PC-9 (cell line): ENCODE results near the gene ZFHX2. TPM values are rescaled to one million over a fixed set of nuclear protein-coding genes. Genes with fewer than 3 reads are reported as not detected.

ENCODE experiments used
- BruUV-seq: library from RNA; stranded (reverse); fragments of 400-500 nt; replicated peaks from 2 replicates; lab custom pipeline; 2021; lab: Mats Ljungman, UMichigan
- CTCF ChIA-PET: fragments of 300-600 bp; sonication (Branson Sonifier 250); formaldehyde crosslinking; loops from one replicate; lab custom pipeline; 2022; ENCODE audit warnings: antibody characterized with exemption; lab: Charles Lee
- POLR2A ChIA-PET: fragments of 300-600 bp; sonication (Branson Sonifier 250); formaldehyde crosslinking; loops from one replicate; lab custom pipeline; 2022; ENCODE audit warnings: antibody characterized with exemption; ENCODE audit not compliant: unreplicated experiment; lab: Charles Lee
- DNase-seq, 2 experiments: peaks; one replicate each; pipeline versions ENCODE4 v3.0.0 to v3.0.0-alpha.2; 2015 to 2022; ENCODE audit warnings: mixed read lengths in 1 of 2
- H2AFZ ChIP-seq: fragments of 200-600 bp; sonication (generic); 2 replicates; pipeline ENCODE4 v1.8.1; 2017; ENCODE audit warnings: antibody characterized with exemption
- H3F3A ChIP-seq: fragments of 200-600 bp; sonication (generic); 2 replicates; pipeline ENCODE4 v1.8.1; 2017; ENCODE audit warnings: antibody characterized with exemption, mild to moderate bottlenecking, low read depth; ENCODE audit not compliant: insufficient read depth
- H3K27ac ChIP-seq: fragments of 200-600 bp; sonication (generic); 2 replicates; pipeline ENCODE4 v1.6.1; 2016; ENCODE audit warnings: mixed run types
- H3K27me3 ChIP-seq: fragments of 200-600 bp; sonication (generic); 2 replicates; pipeline ENCODE4 v1.6.1; 2016; ENCODE audit warnings: low read depth, mixed run types; ENCODE audit not compliant: insufficient read depth
- H3K36me3 ChIP-seq: fragments of 200-600 bp; sonication (generic); 2 replicates; pipeline ENCODE4 v1.6.1; 2016; ENCODE audit warnings: low read depth, mixed run types
- H3K4me1 ChIP-seq: fragments of 200-600 bp; sonication (generic); replicated peaks from 2 replicates; pipeline ENCODE4 v1.6.1; 2016; ENCODE audit warnings: mixed run types; ENCODE audit not compliant: insufficient read depth
- H3K4me2 ChIP-seq: fragments of 200-600 bp; sonication (generic); 2 replicates; pipeline ENCODE4 v1.6.1; 2017; ENCODE audit warnings: mixed run types
- H3K4me3 ChIP-seq: fragments of 200-600 bp; sonication (generic); 2 replicates; pipeline ENCODE4 v1.6.1; 2016; ENCODE audit warnings: mixed run types
- H3K79me2 ChIP-seq: fragments of 200-600 bp; sonication (generic); 2 replicates; pipeline ENCODE4 v1.6.1; 2017; ENCODE audit warnings: low read depth, mixed run types
- H3K9me2 ChIP-seq: fragments of 200-600 bp; sonication (generic); 2 replicates; pipeline ENCODE4 v1.8.1; 2017; ENCODE audit warnings: mild to moderate bottlenecking; ENCODE audit not compliant: insufficient read depth
- H3K9me3 ChIP-seq: fragments of 200-600 bp; sonication (generic); 2 replicates; pipeline ENCODE4 v1.8.1; 2016; ENCODE audit warnings: low read depth; ENCODE audit not compliant: insufficient read depth
- H4K20me1 ChIP-seq: fragments of 200-600 bp; sonication (generic); 2 replicates; pipeline ENCODE4 v1.8.1; 2017; ENCODE audit not compliant: insufficient read depth
- CTCF ChIP-seq: fragments of 200-600 bp; sonication (generic); conservative IDR thresholded peaks from 2 replicates; pipeline ENCODE4 v1.6.1; 2017; ENCODE audit warnings: mixed run types, antibody characterized with exemption, mild to moderate bottlenecking, moderate library complexity
- EZH2 ChIP-seq: fragments of 200-600 bp; sonication (generic); IDR thresholded peaks from 2 replicates; pipeline ENCODE4 v1.8.0; 2017; ENCODE audit warnings: antibody characterized with exemption, low read depth
- intact Hi-C: fragments of 100-400 bp; cut with micrococcal nuclease; formaldehyde crosslinking; loops from one replicate; pipeline ENCODE4 v1.10.0; 2022; ENCODE audit not compliant: unreplicated experiment
- total RNA-seq: library from RNA; stranded (reverse); gene quantifications from 2 replicates; pipeline ENCODE4 v1.2.3, GENCODE V29; 2021

The ZFHX2 gene
- total RNA-seq, 1 experiment from 2014 or later, result 5.3 TPM

GRCh38 chr14:23578560-23579310, 27.2 kb upstream of the ZFHX2 start, which contains the start of gene JPH4:
Gene JPH4 (minus strand): TSS chr14:23578790. CDS start chr14:23577453, 1,337 bp downstream.
- H4K20me1 ChIP-seq, result no peaks in the 10 kb centered on the region
- no peaks in the 10 kb centered on the region for H3K9me2 ChIP-seq
- ChIA-PET POLR2A (no interaction called here), CTCF (interaction anchor here (0.7 kb wide), 1 partner anchor 280 kb away, joined by 3 read pairs; no protein-coding TSS in a partner anchor)
- H3F3A ChIP-seq, result no peaks in the 10 kb centered on the region
- H3K4me3 ChIP-seq, result no peak within 1 kb of the TSS
- no peaks in the 10 kb centered on the region for H3K4me1 ChIP-seq
- no peaks in the 10 kb centered on the region for H3K27me3 ChIP-seq
- TF ChIP-seq EZH2, result no peak
- no peak for TF ChIP-seq CTCF
- BruUV-seq, result no TSS peak
- no peaks in the 10 kb centered on the region for H3K36me3 ChIP-seq
- H3K27ac ChIP-seq, result no peak within 1 kb of the TSS
- no peaks in the 10 kb centered on the region for H3K9me3 ChIP-seq
- no peak within 1 kb of the TSS for H2AFZ ChIP-seq
- DNase-seq, result no peak
- no peaks in the 10 kb centered on the region for H3K79me2 ChIP-seq
- intact Hi-C loops, result no loop called here
- H3K4me2 ChIP-seq, result no peak within 1 kb of the TSS

DNA sequence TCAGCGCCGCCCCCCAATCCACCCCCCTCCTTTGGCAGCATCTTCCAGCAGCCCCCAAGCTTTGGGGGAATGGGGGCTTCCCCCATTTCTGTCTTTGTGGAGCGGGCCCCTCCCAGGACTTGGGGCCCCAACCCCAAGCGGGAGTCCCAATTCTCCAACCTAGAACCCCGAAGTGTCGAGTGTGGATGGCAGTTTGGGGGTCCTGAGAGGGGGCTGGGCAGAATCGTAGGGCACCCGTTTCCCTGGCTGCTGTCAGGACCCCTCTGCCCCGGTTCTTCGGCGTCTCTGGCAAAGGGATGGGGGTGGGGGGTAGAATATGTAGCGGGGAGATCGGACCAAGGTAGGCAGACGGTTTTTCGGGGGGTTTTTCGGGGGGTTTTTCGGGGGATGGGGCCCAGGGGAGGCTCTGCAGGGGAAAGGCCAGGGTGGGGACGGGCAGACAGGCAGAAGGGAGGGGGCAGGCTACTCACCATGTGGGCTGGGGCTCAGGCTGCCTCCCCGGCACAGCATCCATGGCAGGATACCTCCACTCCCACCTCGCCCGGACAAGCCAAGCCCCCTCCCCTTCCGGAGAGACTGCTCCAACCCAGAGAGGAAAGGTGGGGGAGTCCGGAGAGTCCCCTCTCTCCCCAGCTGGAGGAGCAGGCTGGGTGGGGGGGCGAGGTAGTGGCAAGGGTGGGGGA, 26.3 kb upstream of the ZFHX2 start:
- Histone ChIP-seq H4K20me1 (no peaks in the 10 kb centered on the region), H3K79me2 (no peaks in the 10 kb centered on the region), H3K4me1 (no peaks in the 10 kb centered on the region), H3K4me2 (no peak overlapping the region), H3K9me2 (no peaks in the 10 kb centered on the region), H3K27me3 (no peaks in the 10 kb centered on the region), H2AFZ (no peak overlapping the region), H3K4me3 (no peak overlapping the region), H3F3A (no peaks in the 10 kb centered on the region), H3K9me3 (no peaks in the 10 kb centered on the region), H3K27ac (no peak overlapping the region), H3K36me3 (no peaks in the 10 kb centered on the region)
- ChIA-PET POLR2A (no interaction called here), CTCF (no interaction called here)
- no peak for DNase-seq
- TF ChIP-seq CTCF (no peak), EZH2 (no peak)
- no TSS peak for BruUV-seq
- intact Hi-C loops, result no loop called here

DNA sequence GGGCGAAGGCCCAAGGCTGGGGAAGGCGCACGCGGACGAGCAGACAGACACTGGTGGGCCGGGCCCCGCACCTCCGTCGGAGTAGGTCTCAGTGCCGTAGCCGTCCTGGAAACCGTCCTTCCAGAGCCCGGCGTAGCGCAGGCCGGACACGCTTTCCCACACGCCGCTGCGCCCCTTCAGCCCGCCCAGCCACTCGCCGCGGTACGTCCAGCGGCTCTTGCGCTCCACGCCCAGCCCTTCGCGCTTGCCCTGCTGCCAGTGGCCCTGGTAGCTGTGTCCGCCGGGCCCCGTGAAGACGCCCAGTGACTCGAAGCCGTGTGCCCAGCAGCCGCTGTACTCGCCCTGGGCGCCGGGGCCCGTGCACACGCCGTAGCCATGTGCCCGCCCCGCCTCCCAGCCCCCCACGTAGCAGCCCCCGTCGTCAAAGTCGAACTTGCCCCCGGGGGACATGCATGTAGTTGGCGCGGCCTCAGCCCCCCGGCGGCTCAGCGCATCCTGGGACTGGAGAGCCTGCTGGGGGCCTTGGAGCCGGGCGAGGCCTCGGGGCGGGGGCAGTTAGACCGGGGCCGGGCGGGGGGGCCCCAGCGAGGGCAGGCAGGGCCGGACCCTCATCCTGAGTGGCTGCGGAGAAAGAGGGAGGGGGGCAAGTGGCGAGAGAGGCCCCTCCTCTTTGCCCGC, 25.6 kb upstream of the ZFHX2 start:
- ChIA-PET POLR2A (no interaction called here), CTCF (no interaction called here)
- Histone ChIP-seq H3K4me3 (no peak overlapping the region), H3K4me2 (no peak overlapping the region), H3K27me3 (no peaks in the 10 kb centered on the region), H3K4me1 (no peaks in the 10 kb centered on the region), H2AFZ (no peak overlapping the region), H3K36me3 (no peaks in the 10 kb centered on the region), H4K20me1 (no peaks in the 10 kb centered on the region), H3F3A (no peaks in the 10 kb centered on the region), H3K9me2 (no peaks in the 10 kb centered on the region), H3K27ac (no peak overlapping the region), H3K79me2 (no peaks in the 10 kb centered on the region), H3K9me3 (no peaks in the 10 kb centered on the region)
- intact Hi-C loops, result no loop called here
- no TSS peak for BruUV-seq
- TF ChIP-seq CTCF, result no peak
- no peak for TF ChIP-seq EZH2
- no peak for DNase-seq
